Measurements from ENCODE around the gene CHST5. TPM values are rescaled to one million over a fixed set of nuclear protein-coding genes. Genes with fewer than 3 reads are reported as not detected.

Gene CHST5
- total and polyA plus RNA-seq, 2 of the 13 experiments (the other 11 are each of a cell fraction or from before 2014, with no cell fraction given) = 0.05 TPM; not detected in 1

DNA sequence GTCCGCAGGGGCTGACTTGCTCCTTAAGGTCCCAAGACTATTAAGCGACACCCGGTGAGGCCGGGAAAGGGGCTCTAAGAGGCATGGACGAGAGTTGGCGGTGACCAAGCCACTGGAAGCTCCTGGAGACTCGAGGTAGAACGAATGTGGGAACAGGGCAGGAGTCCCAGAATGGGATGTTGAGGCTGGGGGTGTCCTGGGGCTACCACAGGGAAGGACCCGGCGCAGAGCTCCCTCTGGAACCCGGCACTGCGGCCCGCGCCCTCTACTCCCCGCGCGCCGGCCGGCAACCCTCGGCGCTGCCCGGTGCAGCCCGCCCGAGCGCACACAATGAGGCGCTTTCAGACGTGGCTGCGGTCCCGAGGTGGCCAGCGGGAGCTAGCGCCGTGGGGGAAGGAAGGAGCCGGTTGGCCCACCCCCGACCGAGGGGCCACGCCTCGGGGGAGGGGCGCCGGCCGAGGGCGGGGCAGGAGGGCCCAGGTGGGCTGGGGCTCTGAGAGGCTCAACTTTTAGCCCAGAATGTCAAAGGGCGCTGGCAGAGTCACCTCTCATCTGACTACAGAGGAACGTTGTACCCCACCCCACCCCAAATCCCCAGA lies 40.7 kb downstream of the CHST5 start, which contains the start of gene CHST6 (continued):
- TF ChIP-seq, protein P1, sequence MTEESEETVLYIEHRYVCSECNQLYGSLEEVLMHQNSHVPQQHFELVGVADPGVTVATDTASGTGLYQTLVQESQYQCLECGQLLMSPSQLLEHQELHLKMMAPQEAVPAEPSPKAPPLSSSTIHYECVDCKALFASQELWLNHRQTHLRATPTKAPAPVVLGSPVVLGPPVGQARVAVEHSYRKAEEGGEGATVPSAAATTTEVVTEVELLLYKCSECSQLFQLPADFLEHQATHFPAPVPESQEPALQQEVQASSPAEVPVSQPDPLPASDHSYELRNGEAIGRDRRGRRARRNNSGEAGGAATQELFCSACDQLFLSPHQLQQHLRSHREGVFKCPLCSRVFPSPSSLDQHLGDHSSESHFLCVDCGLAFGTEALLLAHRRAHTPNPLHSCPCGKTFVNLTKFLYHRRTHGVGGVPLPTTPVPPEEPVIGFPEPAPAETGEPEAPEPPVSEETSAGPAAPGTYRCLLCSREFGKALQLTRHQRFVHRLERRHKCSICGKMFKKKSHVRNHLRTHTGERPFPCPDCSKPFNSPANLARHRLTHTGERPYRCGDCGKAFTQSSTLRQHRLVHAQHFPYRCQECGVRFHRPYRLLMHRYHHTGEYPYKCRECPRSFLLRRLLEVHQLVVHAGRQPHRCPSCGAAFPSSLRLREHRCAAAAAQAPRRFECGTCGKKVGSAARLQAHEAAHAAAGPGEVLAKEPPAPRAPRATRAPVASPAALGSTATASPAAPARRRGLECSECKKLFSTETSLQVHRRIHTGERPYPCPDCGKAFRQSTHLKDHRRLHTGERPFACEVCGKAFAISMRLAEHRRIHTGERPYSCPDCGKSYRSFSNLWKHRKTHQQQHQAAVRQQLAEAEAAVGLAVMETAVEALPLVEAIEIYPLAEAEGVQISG (CRISPR knock-in tag; IDR thresholded peaks at IDR 0.05) = peak; percentile 28; the same call in 1 of the 2 replicates
- TF ChIP-seq TBX2 (CRISPR knock-in tag; IDR thresholded peaks at IDR 0.05; ENCODE audit: borderline replicate concordance) (peak; percentile 27; the same call in 1 of the 2 replicates), ZNF878 (CRISPR knock-in tag; IDR thresholded peaks at IDR 0.05) (0 out of 2 replicates have a peak, but pooled peaks have one; percentile 45), HOXA3 (CRISPR knock-in tag; IDR thresholded peaks at IDR 0.05) (peak; percentile 63), MYC (CRISPR knock-in tag; IDR thresholded peaks at IDR 0.05; ENCODE audit: borderline replicate concordance) (0 out of 2 replicates have a peak, but pooled peaks have one; percentile 41), ZNF501 (CRISPR knock-in tag; IDR thresholded peaks at IDR 0.05) (peak; percentile 33; the same call in 1 of the 2 replicates), ZNF746 (CRISPR knock-in tag; IDR thresholded peaks at IDR 0.05) (peak; percentile 35; the same call in 1 of the 2 replicates), MLLT10 (CRISPR knock-in tag; IDR thresholded peaks at IDR 0.05) (no peak), ZNF207 (IDR thresholded peaks at IDR 0.05; ENCODE audit: borderline replicate concordance) (no peak), HDAC1 (CRISPR knock-in tag; IDR thresholded peaks at IDR 0.05) (0 out of 2 replicates have a peak, but pooled peaks have one; percentile 35), ZNF430 (CRISPR knock-in tag; IDR thresholded peaks at IDR 0.05) (peak; percentile 44; the same call in 1 of the 2 replicates), KDM2A (CRISPR knock-in tag; IDR thresholded peaks at IDR 0.05; ENCODE audit: borderline replicate concordance, low read depth) (peak; percentile 23; the same call in 1 of the 2 replicates)
- TF ChIP-seq, protein P2, sequence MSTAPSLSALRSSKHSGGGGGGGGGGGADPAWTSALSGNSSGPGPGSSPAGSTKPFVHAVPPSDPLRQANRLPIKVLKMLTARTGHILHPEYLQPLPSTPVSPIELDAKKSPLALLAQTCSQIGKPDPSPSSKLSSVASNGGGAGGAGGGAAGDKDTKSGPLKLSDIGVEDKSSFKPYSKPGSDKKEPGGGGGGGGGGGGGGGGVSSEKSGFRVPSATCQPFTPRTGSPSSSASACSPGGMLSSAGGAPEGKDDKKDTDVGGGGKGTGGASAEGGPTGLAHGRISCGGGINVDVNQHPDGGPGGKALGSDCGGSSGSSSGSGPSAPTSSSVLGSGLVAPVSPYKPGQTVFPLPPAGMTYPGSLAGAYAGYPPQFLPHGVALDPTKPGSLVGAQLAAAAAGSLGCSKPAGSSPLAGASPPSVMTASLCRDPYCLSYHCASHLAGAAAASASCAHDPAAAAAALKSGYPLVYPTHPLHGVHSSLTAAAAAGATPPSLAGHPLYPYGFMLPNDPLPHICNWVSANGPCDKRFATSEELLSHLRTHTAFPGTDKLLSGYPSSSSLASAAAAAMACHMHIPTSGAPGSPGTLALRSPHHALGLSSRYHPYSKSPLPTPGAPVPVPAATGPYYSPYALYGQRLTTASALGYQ (CRISPR knock-in tag; IDR thresholded peaks at IDR 0.05) = 0 out of 2 replicates have a peak, but pooled peaks have one; percentile 33
- TF ChIP-seq, protein P3, sequence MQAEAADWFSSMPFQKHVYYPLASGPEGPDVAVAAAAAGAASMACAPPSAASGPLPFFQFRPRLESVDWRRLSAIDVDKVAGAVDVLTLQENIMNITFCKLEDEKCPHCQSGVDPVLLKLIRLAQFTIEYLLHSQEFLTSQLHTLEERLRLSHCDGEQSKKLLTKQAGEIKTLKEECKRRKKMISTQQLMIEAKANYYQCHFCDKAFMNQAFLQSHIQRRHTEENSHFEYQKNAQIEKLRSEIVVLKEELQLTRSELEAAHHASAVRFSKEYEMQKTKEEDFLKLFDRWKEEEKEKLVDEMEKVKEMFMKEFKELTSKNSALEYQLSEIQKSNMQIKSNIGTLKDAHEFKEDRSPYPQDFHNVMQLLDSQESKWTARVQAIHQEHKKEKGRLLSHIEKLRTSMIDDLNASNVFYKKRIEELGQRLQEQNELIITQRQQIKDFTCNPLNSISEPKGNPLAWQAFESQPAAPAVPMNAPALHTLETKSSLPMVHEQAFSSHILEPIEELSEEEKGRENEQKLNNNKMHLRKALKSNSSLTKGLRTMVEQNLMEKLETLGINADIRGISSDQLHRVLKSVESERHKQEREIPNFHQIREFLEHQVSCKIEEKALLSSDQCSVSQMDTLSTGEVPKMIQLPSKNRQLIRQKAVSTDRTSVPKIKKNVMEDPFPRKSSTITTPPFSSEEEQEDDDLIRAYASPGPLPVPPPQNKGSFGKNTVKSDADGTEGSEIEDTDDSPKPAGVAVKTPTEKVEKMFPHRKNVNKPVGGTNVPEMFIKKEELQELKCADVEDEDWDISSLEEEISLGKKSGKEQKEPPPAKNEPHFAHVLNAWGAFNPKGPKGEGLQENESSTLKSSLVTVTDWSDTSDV (CRISPR knock-in tag; IDR thresholded peaks at IDR 0.05) = 0 out of 2 replicates have a peak, but pooled peaks have one; percentile 7

Data from HepG2 (cell line).